HepG2 (cell line): ENCODE measurements around the gene CFAP61. TPM values are rescaled to one million over a fixed set of nuclear protein-coding genes. Genes with fewer than 3 reads are reported as not detected.

Experiments
- ATAC-seq: fragments of 200-7000 bp; cut with Tn5 transposase; 3 replicates; pipeline ENCODE4 v1.9.1; 2020; ENCODE audit warnings: mild to moderate bottlenecking, moderate library complexity
- BruUV-seq: library from RNA; stranded (reverse); fragments of 400-500 nt; replicated peaks from 2 replicates; lab custom pipeline; 2021; lab: Mats Ljungman, UMichigan
- CTCF ChIA-PET: fragments of 300-600 bp; formaldehyde crosslinking; extraction: SDS; loops from one replicate; lab custom pipeline; 2021; ENCODE audit warnings: low total read pairs, inconsistent platforms, low intra/inter-chr PET ratio; lab: Yijun Ruan, JAX
- POLR2A ChIA-PET: fragments of 350-600 bp; sonication (Branson Sonifier 250); formaldehyde crosslinking; loops from one replicate; lab custom pipeline; 2020; ENCODE audit warnings: antibody characterized with exemption, inconsistent platforms; lab: Yijun Ruan, JAX
- DNase-seq: peaks from one replicate; pipeline ENCODE4 v3.0.0-alpha.2; 2015; ENCODE audit warnings: low spot score
- FAIRE-seq: peaks from 3 replicates; lab custom pipeline; 2011; peaks lifted over from hg19 to GRCh38; lab: Jason Lieb, UNC
- H2AFZ ChIP-seq: one replicate; pipeline ENCODE4 v1.6.1; 2011; ENCODE audit warnings: low read length, inconsistent platforms
- H3K27ac ChIP-seq: fragments of 300-600 bp; 3 replicates; pipeline ENCODE4 v1.8.0; 2011; ENCODE audit warnings: mixed run types, mild to moderate bottlenecking, mixed read lengths, low read length, inconsistent platforms; ENCODE audit not compliant: insufficient read depth; ENCODE audit errors: extremely low read length
- H3K27me3 ChIP-seq, 2 experiments: fragments of 200-600 bp in 1 of 2; 2 replicates in 1 of 2; 3 replicates in 1 of 2; pipeline versions ENCODE4 v1.6.0 to v1.8.0; 2011; ENCODE audit warnings: low read length in 2 of 2, mild to moderate bottlenecking in 2 of 2, moderate library complexity in 2 of 2, inconsistent platforms in 1 of 2; ENCODE audit not compliant: insufficient read depth in 2 of 2, control insufficient read depth in 1 of 2
- H3K36me3 ChIP-seq, 2 experiments: fragments of 200-600 bp in 1 of 2; replicated peaks in 1 of 2; 2 replicates in 1 of 2; 3 replicates in 1 of 2; pipeline versions ENCODE4 v1.5.1 to v1.8.0; 2011; ENCODE audit warnings: low read length in 2 of 2, inconsistent platforms in 1 of 2; ENCODE audit not compliant: insufficient read depth in 2 of 2, control insufficient read depth in 1 of 2
- H3K4me1 ChIP-seq: 2 replicates; pipeline ENCODE4 v1.5.1; 2012; ENCODE audit warnings: low read length, inconsistent platforms; ENCODE audit not compliant: insufficient read depth
- H3K4me2 ChIP-seq: 2 replicates; pipeline ENCODE4 v1.6.0; 2011; ENCODE audit warnings: low read depth, low read length, inconsistent platforms
- H3K4me3 ChIP-seq, 3 experiments: fragments of 200-600 bp in 1 of 3; sonication (generic), shearing (Covaris generic) in 1 of 3; replicated peaks in 1 of 3; 2 replicates each; pipeline ENCODE4 v1.5.1; 2011 to 2016; ENCODE audit warnings: low read length in 3 of 3, inconsistent platforms in 2 of 3, low read depth in 2 of 3, mild to moderate bottlenecking in 2 of 3, control low read depth in 1 of 3, mixed read lengths in 1 of 3; ENCODE audit not compliant: insufficient read depth in 1 of 3
- H3K79me2 ChIP-seq: one replicate; pipeline ENCODE4 v1.6.1; 2011; ENCODE audit warnings: low read length, inconsistent platforms; ENCODE audit not compliant: insufficient read depth
- H3K9ac ChIP-seq: 2 replicates; pipeline ENCODE4 v1.6.0; 2011; ENCODE audit warnings: mild to moderate bottlenecking, low read depth, low read length, inconsistent platforms; ENCODE audit not compliant: insufficient read depth
- H3K9me3 ChIP-seq: 2 replicates; pipeline ENCODE4 v1.5.1; 2012; ENCODE audit warnings: mild to moderate bottlenecking, low read length
- H4K20me1 ChIP-seq: 2 replicates; pipeline ENCODE4 v1.6.0; 2011; ENCODE audit warnings: inconsistent platforms, mild to moderate bottlenecking, low read length, moderate library complexity; ENCODE audit not compliant: insufficient read depth
- BHLHE40 ChIP-seq: IDR thresholded peaks from 2 replicates; pipeline ENCODE4 v1.6.1; 2011; ENCODE audit warnings: low read length, improper control_type of control experiment
- KDM6A ChIP-seq: IDR thresholded peaks from 2 replicates; pipeline ENCODE4 v1.6.1; 2016; ENCODE audit warnings: low read depth
- NR2C2 ChIP-seq: sonication (generic); formaldehyde crosslinking; IDR thresholded peaks from 2 replicates; pipeline ENCODE4 v1.4.0; 2020; ENCODE audit warnings: missing genetic modification reagents, mild to moderate bottlenecking, moderate library complexity, borderline replicate concordance
- TAF1 ChIP-seq: sonication (generic); formaldehyde crosslinking; IDR thresholded peaks from 2 replicates; pipeline ENCODE4 v1.4.0; 2020; ENCODE audit warnings: missing genetic modification reagents
- WGBS: methylation state at CpG from one replicate; pipeline ENCODE4 v1.1.6; 2017; ENCODE audit warnings: low lambda C conversion rate; 5-methylcytosine and 5-hydroxymethylcytosine counted together
- in situ Hi-C: cut with HindIII; loops from 2 replicates; pipeline ENCODE4 v1.10.0; 2017; ENCODE audit warnings: low pct_unique_long_range_greater_than_20kb; ENCODE audit not compliant: extremely low pct_ligation_motif_present
- intact Hi-C: fragments of 100-400 bp; cut with micrococcal nuclease; formaldehyde crosslinking; loops from one replicate; pipeline ENCODE4 v1.10.0; 2022; ENCODE audit not compliant: unreplicated experiment
- polyA plus RNA-seq, 8 experiments: library from polyadenylated mRNA; depleted of rRNA in 3 of 8; stranded (reverse) in 7 of 8; unstranded in 1 of 8; fragments of >200 nt; fragmentation: Illumina TruSeq in 4 of 8; extraction: Trizol in 4 of 8; gene quantifications; 2 replicates each; pipeline versions ENCODE4 v1.2.1 to v1.2.3, GENCODE V29; 2011 to 2016; ENCODE audit warnings: low read depth in 4 of 8, missing spikeins in 1 of 8, mixed read lengths in 1 of 8; ENCODE audit not compliant: insufficient read depth in 1 of 8
- total RNA-seq, 5 experiments: library from RNA; depleted of rRNA; stranded (reverse); fragments of >200 nt; fragmentation: Illumina TruSeq; extraction: Trizol; gene quantifications; 2 replicates each; pipeline ENCODE4 v1.2.3, GENCODE V29; 2016; ENCODE audit warnings: low read depth in 1 of 5
- TF ChIP-seq, protein P1 (sequence below): sonication (generic); formaldehyde crosslinking; IDR thresholded peaks from 2 replicates; pipeline ENCODE4 v1.4.0; 2020; ENCODE audit warnings: mild to moderate bottlenecking, missing genetic modification reagents

CFAP61 gene
- total and polyA plus RNA-seq, 2 of the 13 experiments (the other 11 are each of a cell fraction or from before 2014, with no cell fraction given) = 0.27 TPM; not detected in 1

DNA sequence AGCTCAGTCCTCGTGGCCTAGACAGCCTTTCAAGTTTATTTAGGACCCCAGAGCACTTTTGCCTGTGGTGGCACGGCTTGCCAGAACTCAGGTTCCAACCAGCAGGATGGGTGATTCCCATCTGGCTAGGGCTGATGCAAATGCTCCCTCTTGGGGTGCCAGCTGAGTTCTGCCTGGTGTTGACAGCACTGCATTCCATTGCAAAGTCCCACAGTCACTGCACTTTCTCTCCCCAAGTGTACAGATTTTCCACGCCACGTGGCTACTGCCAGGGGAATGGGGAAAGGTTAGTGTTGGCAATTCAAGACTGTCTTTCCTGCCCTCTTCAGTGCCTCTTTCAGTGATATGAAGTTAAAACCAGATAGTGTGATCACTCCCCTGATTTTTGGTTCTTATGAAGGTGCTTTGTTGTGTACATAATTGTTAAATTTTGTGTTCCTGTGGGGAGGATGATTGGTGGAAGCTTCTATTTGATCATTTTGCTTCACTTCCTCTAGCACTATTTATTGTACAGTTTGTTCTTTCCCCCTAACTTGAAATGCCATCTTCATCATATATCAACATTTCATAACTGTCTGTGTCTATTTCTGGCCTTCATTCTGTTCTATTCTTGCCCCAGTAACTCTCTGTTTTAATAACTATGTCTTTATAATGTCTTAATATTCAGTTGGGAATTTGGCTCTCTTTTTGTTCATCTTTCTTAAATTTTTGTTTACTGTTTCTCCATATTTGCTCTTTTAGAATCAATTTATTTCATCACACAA lies 86.2 kb downstream of the CFAP61 start:
- no peak overlapping the region for H3K4me2 ChIP-seq
- in situ Hi-C loops = no loop called here
- DNase-seq (no peak), ATAC-seq (no peak; the same call in 2 of the 3 replicates), FAIRE-seq (no peak)
- ChIA-PET CTCF (no interaction called here), POLR2A (no interaction called here)
- no peaks in the 10 kb centered on the region for H3K79me2 ChIP-seq
- WGBS = 3% methylated on average over 4 of the region's 4 CpGs
- H3K4me3 ChIP-seq = no peak overlapping the region
- intact Hi-C loops = no loop called here
- no peaks in the 10 kb centered on the region for H3K9me3 ChIP-seq
- H3K9ac ChIP-seq = no peak overlapping the region
- peaks cover 0 to 1% of the 10 kb centered on the region in 2 experiments; a peak in 1 of 5 replicates for H3K27me3 ChIP-seq
- H3K27ac ChIP-seq = no peak overlapping the region
- no peak overlapping the region for H2AFZ ChIP-seq
- no peaks in the 10 kb centered on the region for H4K20me1 ChIP-seq
- no peaks in the 10 kb centered on the region for H3K4me1 ChIP-seq
- BruUV-seq = no TSS peak
- no peaks in the 10 kb centered on the region for H3K36me3 ChIP-seq
- no peak for TF ChIP-seq BHLHE40
- no peak for TF ChIP-seq NR2C2
- no peak for TF ChIP-seq KDM6A (CRISPR knock-in tag)
- TF ChIP-seq, protein P1, sequence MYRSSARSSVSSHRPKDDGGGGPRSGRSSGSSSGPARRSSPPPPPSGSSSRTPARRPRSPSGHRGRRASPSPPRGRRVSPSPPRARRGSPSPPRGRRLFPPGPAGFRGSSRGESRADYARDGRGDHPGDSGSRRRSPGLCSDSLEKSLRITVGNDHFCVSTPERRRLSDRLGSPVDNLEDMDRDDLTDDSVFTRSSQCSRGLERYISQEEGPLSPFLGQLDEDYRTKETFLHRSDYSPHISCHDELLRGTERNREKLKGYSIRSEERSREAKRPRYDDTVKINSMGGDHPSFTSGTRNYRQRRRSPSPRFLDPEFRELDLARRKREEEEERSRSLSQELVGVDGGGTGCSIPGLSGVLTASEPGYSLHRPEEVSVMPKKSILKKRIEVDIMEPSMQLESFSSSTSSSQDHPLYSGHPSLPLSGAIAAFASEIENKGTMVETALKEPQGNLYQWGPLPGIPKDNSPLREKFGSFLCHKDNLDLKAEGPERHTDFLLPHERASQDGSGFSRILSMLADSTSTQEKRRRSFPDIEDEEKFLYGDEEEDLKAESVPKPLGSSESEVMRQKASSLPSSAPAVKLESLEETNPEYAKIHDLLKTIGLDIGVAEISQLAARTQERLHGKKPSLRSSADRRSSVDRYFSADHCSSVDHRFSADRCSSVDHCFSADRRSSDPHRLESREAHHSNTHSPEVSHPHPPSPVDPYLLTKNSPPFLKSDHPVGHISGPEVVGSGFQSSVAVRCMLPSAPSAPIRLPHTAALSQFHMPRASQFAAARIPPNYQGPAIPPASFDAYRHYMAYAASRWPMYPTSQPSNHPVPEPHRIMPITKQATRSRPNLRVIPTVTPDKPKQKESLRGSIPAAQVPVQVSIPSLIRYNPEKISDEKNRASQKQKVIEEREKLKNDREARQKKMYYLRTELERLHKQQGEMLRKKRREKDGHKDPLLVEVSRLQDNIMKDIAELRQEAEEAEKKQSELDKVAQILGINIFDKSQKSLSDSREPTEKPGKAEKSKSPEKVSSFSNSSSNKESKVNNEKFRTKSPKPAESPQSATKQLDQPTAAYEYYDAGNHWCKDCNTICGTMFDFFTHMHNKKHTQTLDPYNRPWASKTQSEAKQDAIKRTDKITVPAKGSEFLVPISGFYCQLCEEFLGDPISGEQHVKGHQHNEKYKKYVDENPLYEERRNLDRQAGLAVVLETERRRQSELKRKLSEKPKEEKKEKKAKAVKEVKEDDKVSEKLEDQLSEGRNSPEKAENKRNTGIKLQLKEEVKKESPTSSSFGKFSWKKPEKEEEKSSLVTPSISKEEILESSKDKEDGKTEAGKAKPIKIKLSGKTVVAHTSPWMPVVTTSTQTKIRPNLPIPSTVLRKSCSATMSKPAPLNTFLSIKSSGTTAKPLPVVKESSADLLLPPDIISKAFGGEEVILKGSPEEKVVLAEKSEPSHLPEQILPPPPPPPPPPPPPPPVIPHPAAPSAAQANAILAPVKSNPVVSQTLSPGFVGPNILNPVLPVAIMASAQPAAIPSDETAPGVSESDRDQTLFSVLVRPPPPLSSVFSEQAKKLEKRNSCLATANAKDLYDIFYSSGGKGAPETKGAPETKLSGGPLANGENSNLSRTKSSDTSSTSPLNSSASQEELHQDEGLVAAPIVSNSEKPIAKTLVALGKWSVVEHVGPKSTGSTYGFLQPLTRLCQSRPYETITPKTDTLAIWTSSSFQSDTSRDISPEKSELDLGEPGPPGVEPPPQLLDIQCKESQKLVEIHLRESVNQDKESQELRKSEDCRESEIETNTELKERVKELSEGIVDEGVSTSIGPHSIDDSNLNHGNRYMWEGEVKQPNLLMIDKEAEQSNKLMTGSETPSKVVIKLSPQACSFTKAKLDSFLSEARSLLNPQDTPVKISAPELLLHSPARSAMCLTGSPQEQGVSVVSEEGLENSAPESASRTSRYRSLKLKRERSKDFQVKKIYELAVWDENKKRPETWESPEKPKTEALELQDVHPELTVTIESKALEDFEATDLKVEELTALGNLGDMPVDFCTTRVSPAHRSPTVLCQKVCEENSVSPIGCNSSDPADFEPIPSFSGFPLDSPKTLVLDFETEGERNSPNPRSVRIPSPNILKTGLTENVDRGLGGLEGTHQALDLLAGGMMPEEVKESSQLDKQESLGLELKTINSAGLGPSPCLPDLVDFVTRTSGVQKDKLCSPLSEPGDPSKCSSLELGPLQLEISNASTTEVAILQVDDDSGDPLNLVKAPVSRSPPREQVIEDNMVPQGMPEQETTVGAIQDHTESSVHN (CRISPR knock-in tag) = no peak
- no peak for TF ChIP-seq TAF1 (CRISPR knock-in tag)
